GM20431 (cell line): ENCODE results near the gene C1orf87.

Source experiments
- in situ Hi-C: fragments of 300-500 bp; cut with MseI, MboI; formaldehyde crosslinking; loops from one replicate; pipeline ENCODE4 v1.15.0; 2020; ENCODE audit warnings: low sequenced_read_pairs; ENCODE audit not compliant: unreplicated experiment

C1orf87 gene

GRCh38 chr1:60065199-60065598, 8.4 kb downstream of the C1orf87 start:
- in situ Hi-C loops = no loop called here

DNA sequence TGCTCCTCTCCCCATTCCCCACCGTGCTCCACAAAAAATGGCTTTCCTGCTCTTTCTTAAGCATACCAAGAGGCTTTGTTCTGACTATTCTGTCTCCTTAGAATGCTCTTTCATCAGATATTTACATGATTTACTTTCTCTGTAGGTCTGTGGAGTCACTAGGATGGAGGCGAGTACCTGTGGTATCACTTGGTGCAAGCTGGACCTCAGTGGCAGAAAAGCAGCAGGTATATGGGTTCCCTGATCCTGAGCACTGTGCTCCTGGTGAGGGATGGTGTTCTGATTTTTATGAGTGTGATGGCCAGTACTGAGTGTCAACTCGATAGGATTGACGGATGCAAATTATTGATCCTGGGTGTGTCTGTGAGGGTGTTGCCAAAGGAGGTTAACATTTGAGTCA, 10.0 kb downstream of the C1orf87 start:
- in situ Hi-C loops = no loop called here

DNA sequence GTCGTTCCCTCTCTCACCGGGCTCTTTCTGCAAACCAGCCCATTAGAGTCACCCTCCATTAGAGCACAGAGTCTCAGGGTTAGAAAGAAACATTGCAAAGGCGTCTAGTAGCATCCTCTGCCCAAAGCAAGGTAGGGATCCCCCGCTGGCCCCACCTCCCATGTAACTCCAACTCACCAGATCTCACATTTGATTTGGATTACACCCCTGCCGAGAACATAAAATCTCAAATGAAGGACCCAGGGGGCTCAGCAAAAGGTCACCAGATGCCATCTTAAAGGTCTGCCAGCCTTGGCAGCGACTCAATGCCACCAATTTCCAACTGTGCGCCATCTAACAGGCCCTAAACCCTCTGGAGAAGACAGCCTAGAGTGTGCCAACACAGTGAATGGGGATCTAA, 14.1 kb downstream of the C1orf87 start:
- in situ Hi-C loops = no loop called here

DNA sequence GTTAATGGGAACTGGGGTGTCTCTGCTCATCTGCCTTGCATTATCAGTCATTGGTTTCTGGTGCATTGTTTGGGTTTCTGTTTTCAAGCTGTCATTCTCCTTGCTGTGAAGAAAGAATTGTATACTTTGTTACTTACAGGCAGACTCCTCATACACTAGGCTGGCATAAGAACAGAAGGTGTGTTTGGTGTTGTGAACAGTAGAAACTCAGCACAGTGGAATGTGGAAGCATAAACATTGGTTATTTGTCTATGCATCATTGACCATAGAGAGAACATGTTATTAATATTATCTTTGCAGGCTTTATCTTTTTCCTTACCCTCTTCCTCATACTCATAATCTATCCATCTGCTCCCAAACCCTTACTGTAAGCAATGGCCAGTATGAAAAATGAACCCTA, 18.2 kb downstream of the C1orf87 start:
- in situ Hi-C loops = no loop called here

- in situ Hi-C loops = no loop called here
Measured at GRCh38 chr1:60054374-60054773, 19.2 kb downstream of the C1orf87 start.

GRCh38 chr1:60052601-60053000, 21.0 kb downstream of the C1orf87 start:
- in situ Hi-C loops = no loop called here

DNA sequence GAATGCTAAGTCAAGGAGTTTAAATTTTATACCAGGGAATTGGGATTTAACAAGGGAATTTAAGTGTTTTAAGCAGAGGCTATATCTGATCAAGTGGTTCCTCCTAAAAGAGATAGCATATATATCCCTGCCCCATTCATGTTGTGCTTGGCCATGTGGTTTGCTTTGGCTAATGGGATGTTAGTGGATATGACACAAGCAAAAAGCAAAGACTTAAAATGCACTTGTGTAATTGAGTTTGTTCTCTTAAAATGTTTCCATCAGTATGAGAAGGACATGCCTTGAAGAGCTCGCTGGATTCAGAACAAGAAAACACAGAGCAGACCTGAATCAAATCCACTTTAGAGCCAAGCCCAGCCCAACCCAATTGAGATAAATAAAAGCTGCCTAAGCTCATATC, 22.4 kb downstream of the C1orf87 start:
- in situ Hi-C loops = no loop called here

DNA sequence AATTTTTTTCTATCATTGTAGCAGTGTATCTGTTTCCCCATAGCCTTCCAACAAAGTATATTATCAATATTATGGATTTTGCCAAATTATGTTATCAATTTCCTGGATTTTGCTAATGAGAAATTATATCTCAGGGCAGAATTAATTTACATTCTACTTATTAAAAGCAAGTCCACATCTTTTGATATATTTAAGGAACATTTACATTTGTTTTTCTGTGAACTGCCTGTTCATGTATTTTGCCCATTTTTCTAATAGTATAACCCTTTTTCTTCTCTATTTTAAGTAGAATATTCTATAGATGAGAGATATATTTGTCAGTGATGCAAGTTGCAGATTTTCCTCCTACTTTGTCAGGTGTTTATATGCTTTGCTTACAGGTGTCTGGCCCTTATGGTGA, 24.4 kb downstream of the C1orf87 start:
- in situ Hi-C loops = no loop called here

- in situ Hi-C loops = no loop called here
Measured at GRCh38 chr1:60044881-60045280, 28.7 kb downstream of the C1orf87 start.

- in situ Hi-C loops = no loop called here
Measured at GRCh38 chr1:60041783-60042182, 31.8 kb downstream of the C1orf87 start.

- in situ Hi-C loops = no loop called here
Measured at GRCh38 chr1:60037669-60038068, 35.9 kb downstream of the C1orf87 start.

DNA sequence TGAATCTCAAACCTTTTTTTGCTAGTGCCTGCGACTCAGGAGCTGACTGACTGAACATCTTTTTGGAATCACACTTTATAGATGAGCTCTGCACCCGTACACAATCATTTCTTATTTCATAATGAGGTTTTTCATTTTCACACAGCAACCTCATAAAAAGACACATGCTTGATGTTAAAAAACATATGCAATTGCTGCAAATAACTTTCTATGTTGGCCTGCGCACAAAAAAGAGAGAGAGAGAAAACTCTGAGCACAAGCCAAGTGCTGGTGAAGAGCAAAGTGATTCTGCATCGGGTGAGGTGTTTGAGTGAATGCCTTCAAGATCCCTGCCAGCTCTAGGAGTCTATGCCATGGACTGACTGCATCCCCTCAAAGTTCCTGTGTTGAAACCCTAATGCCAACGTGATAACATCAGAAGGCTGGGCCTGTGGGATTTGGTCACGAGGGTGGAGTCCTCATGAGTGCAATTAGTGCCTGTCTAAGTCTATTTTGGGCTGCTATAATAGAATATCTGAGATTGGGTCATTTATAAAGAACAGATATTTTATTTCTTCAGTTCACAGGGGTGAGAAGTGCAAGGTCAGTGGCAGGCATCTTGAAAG, 36.6 kb downstream of the C1orf87 start:
- in situ Hi-C loops = no loop called here

GRCh38 chr1:60035921-60036320, 37.6 kb downstream of the C1orf87 start:
- in situ Hi-C loops = no loop called here

GRCh38 chr1:60034999-60035398, 38.6 kb downstream of the C1orf87 start:
- in situ Hi-C loops = no loop called here

GRCh38 chr1:60033066-60033465, 40.5 kb downstream of the C1orf87 start:
- in situ Hi-C loops = no loop called here

DNA sequence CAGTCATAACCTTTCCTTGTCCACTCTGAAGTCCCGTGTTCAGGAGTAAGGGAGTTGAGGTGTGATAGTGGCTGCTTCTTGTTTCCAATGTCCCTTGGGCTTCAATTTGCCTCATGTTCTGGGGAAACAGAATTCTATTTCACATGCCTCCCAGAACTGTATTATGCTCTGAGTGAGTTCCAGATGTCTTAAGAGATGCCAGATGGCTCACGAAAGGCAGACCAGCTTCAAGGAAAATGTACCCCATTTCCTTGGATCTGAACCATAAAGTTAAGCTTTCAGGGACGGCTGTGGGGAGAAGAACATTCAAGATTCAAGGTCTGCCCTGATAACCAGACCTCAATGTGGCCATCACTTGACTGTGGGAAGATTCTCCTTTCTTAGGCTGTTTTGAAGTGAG, 42.4 kb downstream of the C1orf87 start:
- in situ Hi-C loops = no loop called here

DNA sequence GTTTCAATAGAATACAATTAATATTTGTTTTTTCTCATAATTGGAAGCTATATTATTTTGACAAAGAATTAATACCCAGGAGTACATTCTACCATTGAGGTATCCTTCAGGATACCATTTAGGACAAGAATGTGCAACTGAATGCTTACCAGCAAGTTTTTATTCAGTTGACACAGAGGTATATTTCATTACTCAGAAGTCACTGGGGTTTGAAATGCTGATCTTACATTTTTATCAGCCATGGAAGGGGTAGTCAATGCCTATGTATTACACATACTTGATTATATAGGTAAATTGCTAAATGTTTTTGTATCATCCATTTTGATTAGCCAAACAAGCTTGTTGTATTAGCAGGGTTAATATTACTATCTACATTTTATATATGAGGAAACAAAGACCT, 48.0 kb downstream of the C1orf87 start:
- in situ Hi-C loops = no loop called here

- in situ Hi-C loops = no loop called here
Measured at GRCh38 chr1:60017508-60018205, 55.9 kb downstream of the C1orf87 start.

- in situ Hi-C loops = no loop called here
Measured at GRCh38 chr1:60010690-60011089, 62.9 kb downstream of the C1orf87 start.

GRCh38 chr1:60008500-60008899, 65.1 kb downstream of the C1orf87 start:
- in situ Hi-C loops = no loop called here

DNA sequence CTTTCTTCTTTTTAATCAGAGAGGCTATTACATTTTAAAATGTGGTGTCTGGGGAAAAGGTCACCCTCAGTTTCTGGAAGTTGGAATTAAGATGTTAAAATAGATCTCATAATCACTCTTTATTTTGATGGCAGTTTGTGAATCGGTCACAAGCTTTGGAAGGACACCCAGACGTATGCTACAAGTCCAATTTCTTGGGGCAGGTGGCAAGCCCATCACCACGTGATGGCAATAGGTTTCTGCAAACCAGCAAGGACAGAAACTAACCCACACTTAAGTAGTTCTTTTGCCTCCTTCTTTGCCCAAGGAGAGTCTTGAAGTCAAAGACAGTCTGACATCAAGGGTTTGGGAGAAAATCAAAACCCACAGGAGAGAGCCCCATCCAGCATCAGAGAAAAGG, 72.9 kb downstream of the C1orf87 start:
- in situ Hi-C loops = no loop called here

DNA sequence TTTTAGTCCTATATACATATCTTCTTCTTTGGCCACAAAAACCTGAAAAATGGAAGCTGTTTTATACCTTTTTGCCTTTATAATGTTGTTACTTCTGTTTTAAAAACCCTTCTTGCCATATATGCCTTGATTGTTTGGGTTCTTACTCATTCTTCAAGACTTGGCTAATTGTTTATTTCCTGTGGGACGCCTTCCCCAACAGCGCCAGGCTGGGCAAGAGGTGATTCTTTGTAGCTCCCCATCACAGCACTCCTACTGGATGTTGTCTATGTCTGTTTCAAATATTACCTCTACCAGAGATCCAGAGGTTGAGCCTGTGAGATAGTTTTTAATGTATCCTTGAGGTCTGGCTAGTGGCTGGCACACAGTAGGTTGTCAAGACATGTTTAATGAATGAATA, 73.8 kb downstream of the C1orf87 start:
- in situ Hi-C loops = no loop called here
